ENCODE results near the gene TPCN2. TPM values are rescaled to one million over a fixed set of nuclear protein-coding genes. Genes with fewer than 3 reads are reported as not detected.
"Not testable (repeated sequence)": the region's sequence is repeated elsewhere in the genome, so short reads cannot be mapped to it uniquely, and the experiment has no call there.

TPCN2 gene
- polyA plus RNA-seq, 5 donors: 9.2 to 15.1 (median 13.8) TPM

- no peak for DNase-seq
Observed at GRCh38 chr11:69125861-69126260, 77.1 kb downstream of the TPCN2 start.

- DNase-seq: no peak
Observed at GRCh38 chr11:69126286-69126685, 77.6 kb downstream of the TPCN2 start.

DNA sequence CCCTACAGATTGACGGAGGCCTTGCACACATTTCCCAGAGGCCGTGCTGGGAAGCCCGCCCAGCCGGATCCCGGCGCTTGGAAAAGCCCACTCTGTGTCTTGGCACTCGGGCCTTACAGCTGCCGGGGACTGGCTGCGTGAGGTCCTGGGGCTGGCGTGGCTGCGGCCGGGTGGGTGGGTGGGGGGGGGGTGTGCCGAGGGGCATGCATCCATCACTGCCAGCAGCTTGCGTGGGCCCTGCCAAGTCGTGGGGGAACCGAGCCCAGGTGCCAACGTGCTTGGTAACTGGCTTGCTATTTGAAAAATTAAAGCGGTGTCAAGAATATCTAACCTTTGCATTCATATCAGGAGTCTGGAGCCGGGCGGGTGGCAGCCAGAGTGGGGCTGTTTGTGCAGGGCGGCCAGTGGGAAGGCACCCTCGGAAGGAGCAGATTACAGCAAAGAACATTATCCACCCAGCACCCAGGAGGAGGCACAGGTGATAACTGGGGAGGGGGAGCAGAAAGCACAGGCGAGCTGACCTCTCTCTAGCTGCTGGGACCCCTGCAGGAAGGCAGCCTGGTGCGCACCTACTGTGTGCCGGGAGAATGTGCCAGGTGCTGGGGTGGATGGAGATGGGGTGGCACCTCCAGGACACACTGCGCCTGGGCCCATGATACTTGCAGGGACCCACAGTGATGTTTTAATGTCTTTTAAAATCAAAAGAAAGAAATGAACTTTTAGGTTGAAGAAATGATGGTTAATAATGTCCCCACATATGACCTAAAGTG is 78.5 kb downstream of the TPCN2 start:
- DNase-seq: no peak

GRCh38 chr11:69127884-69128283 is 79.2 kb downstream of the TPCN2 start:
- no peak for DNase-seq

DNA sequence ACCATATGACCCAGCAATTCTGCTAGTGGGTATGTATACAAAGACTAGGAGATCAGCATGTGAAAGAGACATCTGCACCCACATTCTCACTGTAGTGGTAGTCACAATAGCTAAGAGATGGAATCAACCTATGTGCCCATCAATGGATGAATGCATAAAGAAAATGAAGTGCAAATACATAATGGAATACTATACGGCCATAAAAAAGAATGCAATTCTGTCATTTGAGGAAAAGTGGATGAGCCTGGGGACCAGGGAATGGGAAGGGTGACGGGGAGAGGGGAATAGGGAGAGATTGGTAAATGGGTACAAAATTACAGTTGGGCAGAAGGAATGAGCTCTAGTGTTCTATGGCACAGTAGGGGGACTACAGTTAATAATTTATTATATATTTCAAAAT is 80.3 kb downstream of the TPCN2 start:
- no peak for DNase-seq

DNA sequence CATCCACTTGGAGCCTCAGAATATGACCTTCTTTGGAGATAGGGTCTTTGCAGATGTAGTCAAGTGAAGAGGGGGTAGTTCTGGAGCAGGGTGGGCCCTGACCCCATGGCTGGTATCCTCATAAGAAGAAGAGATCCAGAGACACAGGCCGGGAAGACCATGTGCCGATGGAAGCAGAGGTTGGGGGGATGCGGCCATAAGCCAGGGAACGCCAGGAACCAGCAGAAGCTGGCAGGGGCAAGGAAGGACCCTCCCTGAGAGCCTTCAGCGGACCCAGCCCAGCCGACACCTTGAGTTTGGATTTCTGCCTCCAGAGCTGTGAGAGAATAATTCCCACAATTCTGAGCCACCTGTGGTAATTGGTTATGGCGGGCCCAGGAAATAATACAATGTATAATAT is 80.9 kb downstream of the TPCN2 start:
- DNase-seq: no peak

DNA sequence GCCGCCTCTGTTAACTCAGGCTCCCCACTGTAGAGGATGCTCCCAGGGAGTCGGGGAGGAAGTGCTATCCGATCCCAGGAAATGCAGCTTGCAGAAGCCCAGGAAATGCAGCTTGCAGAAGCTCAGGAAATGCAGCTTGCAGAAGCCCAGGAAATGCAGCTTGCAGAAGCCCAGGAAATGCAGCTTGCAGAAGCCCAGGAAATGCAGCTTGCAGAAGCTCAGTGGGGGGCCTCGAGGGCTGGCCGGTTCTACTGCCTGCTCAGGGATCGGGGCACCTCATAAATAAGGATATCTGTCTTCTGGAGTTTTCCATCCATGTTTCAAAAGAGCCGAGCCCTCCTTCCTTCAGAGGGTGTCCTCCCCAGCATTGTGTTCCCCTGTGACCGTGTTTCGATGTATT is 81.9 kb downstream of the TPCN2 start:
- no peak for DNase-seq

GRCh38 chr11:69131121-69131566 is 82.4 kb downstream of the TPCN2 start:
- DNase-seq: no peak

GRCh38 chr11:69131644-69132300 is 83.0 kb downstream of the TPCN2 start:
- peak; percentile 70 to 83 for DNase-seq

GRCh38 chr11:69132301-69132670 is 83.6 kb downstream of the TPCN2 start:
- no peak for DNase-seq

GRCh38 chr11:69133251-69133650 is 84.5 kb downstream of the TPCN2 start:
- no peak for DNase-seq

DNA sequence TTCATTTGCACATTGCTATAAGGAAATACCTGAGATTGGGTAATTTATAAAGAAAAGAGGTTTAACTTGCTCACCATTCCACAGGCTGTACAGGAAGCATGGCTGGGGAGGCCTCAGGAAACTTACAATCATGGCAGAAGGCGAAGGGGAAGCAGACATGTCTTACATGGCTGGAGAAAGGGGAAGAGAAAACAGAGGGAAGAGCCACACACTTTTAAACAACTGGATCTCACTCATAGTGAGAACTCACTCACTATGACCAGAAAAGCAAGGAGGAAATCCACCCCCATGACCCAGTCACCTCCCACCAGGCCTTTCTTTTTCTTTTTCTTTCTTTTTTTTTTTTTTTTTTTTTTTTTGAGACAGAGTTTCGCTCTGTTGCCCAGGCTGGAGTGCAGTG is 85.5 kb downstream of the TPCN2 start:
- not testable (repeated sequence) for DNase-seq

DNA sequence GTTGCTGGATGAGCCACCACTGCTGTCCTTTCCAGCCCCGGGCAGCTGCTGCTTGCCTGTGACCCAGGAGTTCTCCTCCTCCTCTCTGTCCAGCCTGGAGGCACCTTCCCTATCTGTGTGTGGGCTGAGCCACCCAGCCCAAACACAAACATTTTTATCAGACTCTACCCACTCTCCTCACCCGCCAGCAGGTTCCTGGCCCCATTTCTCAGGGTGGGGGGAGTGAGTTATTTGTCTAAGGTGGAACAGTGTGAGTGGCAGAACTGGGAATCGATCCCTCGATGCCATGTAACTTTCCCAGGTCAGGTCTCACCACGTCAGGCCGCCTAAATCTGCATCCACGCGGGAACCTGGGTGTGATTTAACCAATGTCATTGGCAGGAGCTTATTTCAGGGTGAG is 86.2 kb downstream of the TPCN2 start:
- DNase-seq: no peak

DNA sequence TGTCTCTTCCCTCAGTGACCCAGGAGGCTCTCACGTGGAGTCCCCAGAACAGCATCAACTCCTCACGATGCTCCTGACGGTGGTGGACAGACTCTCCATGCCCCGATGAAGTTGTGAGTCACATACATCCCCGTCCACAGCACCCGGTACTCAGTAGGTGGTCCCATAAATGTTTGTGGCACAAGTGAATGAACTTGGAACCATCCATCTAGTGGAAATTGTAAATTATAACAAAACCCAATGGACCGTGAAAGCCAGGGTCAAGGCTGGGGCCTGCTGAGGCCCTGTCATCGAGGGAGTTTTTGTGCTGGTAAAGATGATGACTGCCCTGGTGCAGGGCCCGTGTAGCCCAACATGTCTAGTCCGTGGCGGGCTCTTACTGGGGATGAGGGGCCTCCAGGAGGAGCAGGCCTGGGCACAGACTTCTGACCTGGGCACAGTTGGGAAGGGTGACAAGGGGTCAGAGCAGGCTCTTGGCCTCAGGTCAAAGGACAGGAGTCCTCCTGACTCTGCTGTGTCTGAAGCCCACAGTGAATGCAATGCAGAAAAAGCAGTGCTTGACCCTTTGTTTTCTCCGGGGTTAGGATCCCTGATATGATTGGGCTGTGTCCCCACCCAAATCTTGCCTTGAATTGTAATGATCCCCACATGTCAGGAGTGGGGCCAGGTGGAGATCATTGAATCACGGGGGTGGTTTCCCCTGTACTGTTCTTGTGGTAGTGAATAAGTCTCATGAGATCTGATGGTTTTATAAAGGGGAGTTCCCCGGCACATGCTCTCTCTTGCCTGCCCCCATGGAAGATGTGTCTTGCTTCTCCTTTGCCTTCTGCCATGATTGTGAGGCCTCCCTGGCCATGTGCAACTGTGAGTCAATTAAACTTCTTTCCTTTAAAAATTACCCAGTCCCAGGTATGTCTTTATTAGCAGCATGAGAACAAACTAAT is 87.0 kb downstream of the TPCN2 start:
- no peak for DNase-seq

GRCh38 chr11:69136471-69136870 is 87.7 kb downstream of the TPCN2 start:
- no peak for DNase-seq

- DNase-seq: no peak
Observed at GRCh38 chr11:69137151-69137844, 88.6 kb downstream of the TPCN2 start.

DNA sequence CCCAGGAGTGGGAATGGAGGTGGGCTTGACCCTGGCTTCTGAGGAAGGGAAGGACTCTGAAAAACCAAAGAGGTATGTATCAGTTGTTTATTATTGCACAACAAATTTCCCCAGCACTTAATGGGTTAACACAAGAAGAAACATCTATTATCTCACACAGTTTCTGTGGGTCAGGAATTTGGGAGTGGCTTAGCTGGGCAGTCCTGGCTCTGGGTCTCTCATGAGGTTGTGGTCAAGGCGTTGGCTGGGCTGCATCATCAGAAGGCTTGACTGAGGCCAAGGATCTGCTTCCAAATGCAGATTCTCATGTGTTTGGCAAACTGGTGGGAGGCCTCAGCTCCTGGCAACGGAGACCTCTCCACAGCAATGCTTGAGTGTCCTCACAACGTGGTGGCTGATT is 89.5 kb downstream of the TPCN2 start:
- no peak for DNase-seq

DNA sequence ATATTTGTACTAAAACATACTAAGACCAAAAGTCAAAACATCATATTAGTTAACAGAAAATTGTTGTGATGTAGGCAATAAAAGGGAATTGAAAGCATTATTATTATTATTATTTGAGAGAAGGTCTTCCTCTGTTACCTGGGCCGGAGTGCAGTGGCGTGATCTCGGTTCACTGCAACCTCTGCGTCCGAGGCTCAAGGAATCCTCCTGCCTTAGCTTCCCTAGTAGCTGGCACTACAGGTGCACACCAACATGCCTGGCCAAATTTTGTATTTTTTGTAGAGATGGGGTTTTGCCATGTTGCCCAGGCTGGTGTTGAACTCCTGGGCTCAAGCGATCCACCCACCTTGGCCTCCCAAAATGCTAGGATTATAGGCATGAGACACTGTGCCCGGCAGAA is 91.4 kb downstream of the TPCN2 start:
- DNase-seq: not testable (repeated sequence)

GRCh38 chr11:69140635-69141034 is 91.9 kb downstream of the TPCN2 start:
- DNase-seq: no peak

DNA sequence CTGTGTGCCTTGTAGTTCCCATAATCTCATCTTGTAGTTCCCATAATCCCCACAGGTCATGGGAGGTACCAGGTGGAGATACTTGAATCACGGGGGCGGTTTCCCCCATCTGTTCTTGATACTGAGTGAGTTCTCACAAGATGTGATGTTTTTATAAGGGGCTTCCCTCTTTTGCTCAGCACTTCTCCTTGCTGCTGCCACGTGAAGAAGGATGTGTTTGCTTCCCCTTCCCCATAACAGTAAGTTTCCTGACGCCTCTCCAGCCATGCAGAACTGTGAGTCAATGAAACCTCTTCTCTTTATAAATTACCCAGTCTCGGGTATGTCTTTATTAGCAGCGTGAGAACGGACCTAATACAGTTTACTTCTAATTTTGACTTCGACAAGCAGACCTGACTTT is 93.0 kb downstream of the TPCN2 start:
- no peak for DNase-seq

DNA sequence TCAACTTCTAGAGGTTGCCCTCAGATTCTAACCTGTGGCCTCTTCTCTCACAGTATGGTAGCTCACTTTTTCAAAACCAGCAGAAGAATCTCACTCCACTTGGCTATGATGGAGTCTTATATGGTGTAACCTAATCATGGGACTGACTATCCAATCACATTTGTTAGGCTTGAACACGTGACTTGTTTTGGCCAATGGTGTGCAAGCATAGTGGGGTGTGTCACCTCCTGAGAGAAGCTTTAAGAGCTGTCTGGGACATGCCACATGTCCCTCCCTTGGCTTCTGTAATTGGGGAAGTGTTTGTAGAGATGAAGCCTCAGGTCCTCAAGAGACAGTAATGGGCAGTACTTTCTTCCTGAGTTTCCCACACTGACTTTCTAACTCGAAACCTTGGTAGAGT is 94.2 kb downstream of the TPCN2 start:
- DNase-seq: no peak

Data from right lung (tissue), 5 donors.